Measurements from ENCODE around the gene MST1.

MST1 gene

GRCh38 chr3:49646236-49646635, 43.0 kb downstream of the MST1 start:
- Histone ChIP-seq H3K4me1 (ENCODE audit: insufficient read depth, low read length, severe bottlenecking) (no peaks in the 10 kb centered on the region), H3K9ac (ENCODE audit: low read length) (no peak overlapping the region), H3K9me2 (ENCODE audit: low read depth, low read length) (no peaks in the 10 kb centered on the region), H3K4me2 (ENCODE audit: low read length) (no peak overlapping the region), H4K20me1 (ENCODE audit: insufficient read depth, low read length) (no peaks in the 10 kb centered on the region), H3F3A (ENCODE audit: insufficient read depth, low read length) (no peaks in the 10 kb centered on the region), H3K36me3 (ENCODE audit: insufficient read depth, low read length) (no peaks in the 10 kb centered on the region), H3K79me2 (ENCODE audit: insufficient read depth, low read length) (no peaks in the 10 kb centered on the region), H3K4me3 (ENCODE audit: low read depth, low read length, poor library complexity, severe bottlenecking) (no peak overlapping the region), H3K9me3 (ENCODE audit: low read length) (no peaks in the 10 kb centered on the region), H3K27ac (ENCODE audit: low read depth, low read length, poor library complexity, severe bottlenecking) (no peak overlapping the region), H3K27me3 (ENCODE audit: insufficient read depth, low read length) (peaks cover 6% of the 10 kb centered on the region; the same call in 1 of the 2 replicates), H2AFZ (ENCODE audit: low read length) (no peak overlapping the region)
- no peak for TF ChIP-seq CTCF (IDR thresholded peaks at IDR 0.05; ENCODE audit: low read length)
- TF ChIP-seq EZH2 (IDR thresholded peaks at IDR 0.05; ENCODE audit: borderline replicate concordance, low read length), result no peak

GRCh38 chr3:49644684-49645083, 44.6 kb downstream of the MST1 start:
- Histone ChIP-seq H3K4me1 (ENCODE audit: insufficient read depth, low read length, severe bottlenecking) (no peaks in the 10 kb centered on the region), H3K9ac (ENCODE audit: low read length) (no peak overlapping the region), H3K4me3 (ENCODE audit: low read depth, low read length, poor library complexity, severe bottlenecking) (no peak overlapping the region), H3F3A (ENCODE audit: insufficient read depth, low read length) (no peaks in the 10 kb centered on the region), H3K27ac (ENCODE audit: low read depth, low read length, poor library complexity, severe bottlenecking) (no peak overlapping the region), H4K20me1 (ENCODE audit: insufficient read depth, low read length) (no peaks in the 10 kb centered on the region), H3K36me3 (ENCODE audit: insufficient read depth, low read length) (no peaks in the 10 kb centered on the region), H3K9me3 (ENCODE audit: low read length) (no peaks in the 10 kb centered on the region), H2AFZ (ENCODE audit: low read length) (no peak overlapping the region), H3K4me2 (ENCODE audit: low read length) (no peak overlapping the region), H3K79me2 (ENCODE audit: insufficient read depth, low read length) (no peaks in the 10 kb centered on the region), H3K27me3 (ENCODE audit: insufficient read depth, low read length) (peaks cover 6% of the 10 kb centered on the region; the same call in 1 of the 2 replicates), H3K9me2 (ENCODE audit: low read depth, low read length) (no peaks in the 10 kb centered on the region)
- no peak for TF ChIP-seq EZH2 (IDR thresholded peaks at IDR 0.05; ENCODE audit: borderline replicate concordance, low read length)
- no peak for TF ChIP-seq CTCF (IDR thresholded peaks at IDR 0.05; ENCODE audit: low read length)

GRCh38 chr3:49642708-49643145, 46.5 kb downstream of the MST1 start:
- no peaks in the 10 kb centered on the region for H3K79me2 ChIP-seq (ENCODE audit: insufficient read depth, low read length)
- H3K9me2 ChIP-seq (ENCODE audit: low read depth, low read length), result no peaks in the 10 kb centered on the region
- no peaks in the 10 kb centered on the region for H3F3A ChIP-seq (ENCODE audit: insufficient read depth, low read length)
- no peaks in the 10 kb centered on the region for H3K4me1 ChIP-seq (ENCODE audit: insufficient read depth, low read length, severe bottlenecking)
- no peak overlapping the region for H3K4me3 ChIP-seq (ENCODE audit: low read depth, low read length, poor library complexity, severe bottlenecking)
- TF ChIP-seq CTCF (IDR thresholded peaks at IDR 0.05; ENCODE audit: low read length) (no peak), EZH2 (IDR thresholded peaks at IDR 0.05; ENCODE audit: borderline replicate concordance, low read length) (no peak)
- H3K27me3 ChIP-seq (ENCODE audit: insufficient read depth, low read length), result 0 out of 2 replicates have a peak, but pooled peaks cover 3% of the 10 kb centered on the region
- no peaks in the 10 kb centered on the region for H3K36me3 ChIP-seq (ENCODE audit: insufficient read depth, low read length)
- no peaks in the 10 kb centered on the region for H3K9me3 ChIP-seq (ENCODE audit: low read length)
- H4K20me1 ChIP-seq (ENCODE audit: insufficient read depth, low read length), result no peaks in the 10 kb centered on the region
- no peak overlapping the region for H3K4me2 ChIP-seq (ENCODE audit: low read length)
- no peak overlapping the region for H3K27ac ChIP-seq (ENCODE audit: low read depth, low read length, poor library complexity, severe bottlenecking)
- H3K9ac ChIP-seq (ENCODE audit: low read length), result no peak overlapping the region
- no peak overlapping the region for H2AFZ ChIP-seq (ENCODE audit: low read length)
